SH-SY5Y (cell line): ENCODE results near the gene MEF2B.

Source experiments
- GATA2 ChIP-seq: IDR thresholded peaks from 2 replicates; pipeline ENCODE4 v1.6.1; 2011; ENCODE audit warnings: mild to moderate bottlenecking, low read depth, low read length
- GATA3 ChIP-seq: IDR thresholded peaks from 2 replicates; pipeline ENCODE4 v1.6.1; 2011; ENCODE audit warnings: low read depth, mild to moderate bottlenecking, low read length, moderate library complexity

GRCh38 chr19:19155495-19156219 is 14.4 kb downstream of the MEF2B start:
- TF ChIP-seq GATA2 = no peak
- no peak for TF ChIP-seq GATA3
